Adrenal gland (tissue), 12 donors: ENCODE measurements around the gene EHMT1. TPM values are rescaled to one million over a fixed set of nuclear protein-coding genes. Genes with fewer than 3 reads are reported as not detected.

Experiments
- DNase-seq, 7 donors: peaks; one replicate each; pipeline ENCODE4 v3.0.0-alpha.2; 2019 to 2020
- H3K27ac ChIP-seq, 5 donors: fragments of 200-600 bp; sonication (generic) in 4 of 5; 1 replicate in 3 of 5; 2 replicates in 2 of 5; pipeline versions ENCODE4 v1.5.1 to v1.8.0; 2016 to 2020; ENCODE audit warnings: mild to moderate bottlenecking in 1 of 5
- H3K27me3 ChIP-seq: fragments of 200-600 bp; 2 replicates; pipeline ENCODE4 v1.8.0; 2021
- H3K36me3 ChIP-seq, 2 donors: fragments of 200-600 bp; replicated peaks in 1 of 2; 1 replicate in 1 of 2; 2 replicates in 1 of 2; pipeline versions ENCODE4 v1.5.1 to v1.8.0; 2018 to 2022
- H3K4me1 ChIP-seq, 2 donors: fragments of 200-600 bp; replicated peaks in 1 of 2; 1 replicate in 1 of 2; 2 replicates in 1 of 2; pipeline versions ENCODE4 v1.5.1 to v1.8.0; 2018 to 2021
- H3K4me3 ChIP-seq, 4 donors: fragments of 200-600 bp; sonication (generic) in 3 of 4; one replicate each; pipeline ENCODE4 v1.5.1; 2016 to 2018
- H3K9me3 ChIP-seq, 3 donors: fragments of 200-600 bp; sonication (generic) in 1 of 3; replicated peaks in 1 of 3; 1 replicate in 2 of 3; 2 replicates in 1 of 3; pipeline versions ENCODE4 v1.5.1 to v1.8.0; 2016 to 2021
- POLR2A ChIP-seq, 2 donors: fragments of 450-650 bp; IDR thresholded peaks; one replicate each; pipeline ENCODE4 v1.6.1; 2017; ENCODE audit warnings: antibody characterized with exemption in 2 of 2, mild to moderate bottlenecking in 2 of 2, moderate library complexity in 1 of 2
- WGBS, 4 donors: extraction: QIAGEN DNeasy Blood & Tissue Kit in 2 of 4; methylation state at CpG; one replicate each; pipeline versions ENCODE4 v1.1.5 to v1.1.7; 2013 to 2017; 5-methylcytosine and 5-hydroxymethylcytosine counted together
- intact Hi-C, 2 donors: fragments of 100-400 bp; cut with DNase I; formaldehyde crosslinking; loops; one replicate each; pipeline versions ENCODE4 v1.14.1 to v1.15.0; 2022 to 2023
- polyA plus RNA-seq, 3 donors: library from polyadenylated mRNA; stranded (reverse); fragments of 200-250 nt in 2 of 3; fragments of 350-450 nt in 1 of 3; fragmentation: Illumina TruSeq in 1 of 3; extraction: RNeasy Lipid Tissue Mini Kit (QIAGEN cat#74804) in 1 of 3; gene quantifications; one replicate each; pipeline ENCODE4 v1.2.3, GENCODE V29; 2013 to 2014
- total RNA-seq, 9 donors: library from RNA; depleted of rRNA in 4 of 9; stranded (reverse); fragments of >200 nt in 4 of 9; fragments of 120-200 nt in 1 of 9; fragmentation: NEBNext Ultra II Directional in 1 of 9; extraction: Animal tissue kit (Norgen Biotek cat#: 25700) in 1 of 9; gene quantifications; one replicate each; pipeline versions ENCODE4 v1.1.0 to v1.2.4, GENCODE V29; 2013 to 2023
- TF ChIP-seq, protein P1 (sequence below), 6 experiments: fragments of 450-650 bp in 4 of 6; fragments of 200-600 bp in 2 of 6; sonication (generic) in 1 of 6; IDR thresholded peaks; 1 replicate in 5 of 6; 2 replicates in 1 of 6; pipeline versions ENCODE4 v1.5.1 to v1.8.0; 2016 to 2021; ENCODE audit warnings: antibody characterized with exemption in 6 of 6, mild to moderate bottlenecking in 2 of 6, moderate library complexity in 1 of 6
- donor health status: healthy with polysubstance abuse.
- donor health status: Bipolar disorder and iron deficiency.
- donor health status: DM: yes; HTN: yes; CAD: no.
- donor health status: DM: no; HTN: no; CAD: no.
- donor health status: DM: no; HTN: no; CAD: no.
- donor health status: DM: yes; HTN: yes; CAD: no.

Gene EHMT1
- total and polyA plus RNA-seq, 12 donors = 42.0 to 171 (median 71.0) TPM

DNA sequence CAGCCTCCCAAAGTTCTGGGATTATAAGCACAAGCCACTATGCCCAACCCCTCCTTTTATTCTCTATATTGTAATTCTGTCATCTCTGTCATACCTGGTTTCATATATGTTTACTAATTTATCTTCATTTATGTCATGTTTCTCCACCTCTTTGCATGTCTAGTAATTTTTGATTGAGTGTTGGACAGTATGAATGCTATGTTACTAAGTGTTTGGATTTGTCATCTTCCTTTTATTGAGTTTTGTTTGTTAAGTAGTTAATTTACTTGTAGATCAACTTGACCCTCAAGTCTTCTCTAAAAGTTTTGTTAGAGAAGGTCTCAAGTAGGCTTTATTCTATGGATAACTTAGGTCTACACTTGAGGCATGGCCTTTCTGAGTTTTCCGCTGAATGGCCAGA lies 241.6 kb downstream of the EHMT1 start:
- DNase-seq = no peak
- WGBS, 4 donors = 94 to 100% (median 98%) methylated on average over 1 of the region's 1 CpG
- intact Hi-C loops = no loop called here
- no peaks in the 10 kb centered on the region for H3K9me3 ChIP-seq
- H3K4me1 ChIP-seq = no peaks in the 10 kb centered on the region
- no peaks in the 10 kb centered on the region for H3K36me3 ChIP-seq
- H3K4me3 ChIP-seq = no peak overlapping the region
- no peak overlapping the region for H3K27ac ChIP-seq
- H3K27me3 ChIP-seq = no peaks in the 10 kb centered on the region
- no peak for TF ChIP-seq POLR2A (IDR thresholded peaks at IDR 0.05)
- TF ChIP-seq, protein P1, sequence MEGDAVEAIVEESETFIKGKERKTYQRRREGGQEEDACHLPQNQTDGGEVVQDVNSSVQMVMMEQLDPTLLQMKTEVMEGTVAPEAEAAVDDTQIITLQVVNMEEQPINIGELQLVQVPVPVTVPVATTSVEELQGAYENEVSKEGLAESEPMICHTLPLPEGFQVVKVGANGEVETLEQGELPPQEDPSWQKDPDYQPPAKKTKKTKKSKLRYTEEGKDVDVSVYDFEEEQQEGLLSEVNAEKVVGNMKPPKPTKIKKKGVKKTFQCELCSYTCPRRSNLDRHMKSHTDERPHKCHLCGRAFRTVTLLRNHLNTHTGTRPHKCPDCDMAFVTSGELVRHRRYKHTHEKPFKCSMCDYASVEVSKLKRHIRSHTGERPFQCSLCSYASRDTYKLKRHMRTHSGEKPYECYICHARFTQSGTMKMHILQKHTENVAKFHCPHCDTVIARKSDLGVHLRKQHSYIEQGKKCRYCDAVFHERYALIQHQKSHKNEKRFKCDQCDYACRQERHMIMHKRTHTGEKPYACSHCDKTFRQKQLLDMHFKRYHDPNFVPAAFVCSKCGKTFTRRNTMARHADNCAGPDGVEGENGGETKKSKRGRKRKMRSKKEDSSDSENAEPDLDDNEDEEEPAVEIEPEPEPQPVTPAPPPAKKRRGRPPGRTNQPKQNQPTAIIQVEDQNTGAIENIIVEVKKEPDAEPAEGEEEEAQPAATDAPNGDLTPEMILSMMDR (IDR thresholded peaks at IDR 0.05) = no peak

DNA sequence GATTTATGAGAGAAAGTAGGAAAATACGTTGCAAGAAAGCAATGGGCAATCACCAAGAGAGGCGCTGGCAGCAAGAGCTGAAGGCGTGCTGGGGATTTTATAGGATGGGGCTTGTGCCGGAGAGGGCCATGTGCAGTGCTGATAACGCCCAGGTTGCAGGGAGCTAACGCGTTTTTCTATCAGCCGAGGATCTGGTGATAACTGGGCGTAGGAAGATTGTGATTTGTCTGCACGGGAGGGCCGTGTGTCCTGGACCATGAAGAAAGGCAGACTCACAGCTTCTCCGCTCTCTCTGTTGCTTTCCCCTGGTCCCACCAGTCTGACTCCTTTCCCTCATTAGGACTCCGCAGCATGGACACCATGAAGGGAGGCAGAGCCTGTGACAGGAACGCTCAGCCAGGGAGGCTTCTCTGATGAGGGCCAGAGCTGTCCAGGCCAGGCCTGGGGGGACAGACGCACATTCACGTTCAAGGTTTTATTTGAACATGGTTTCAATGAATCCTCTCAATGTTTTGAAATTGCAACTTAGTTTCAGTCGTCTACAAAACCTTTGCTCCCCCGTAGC lies 246.9 kb downstream of the EHMT1 start:
- intact Hi-C loops = no loop called here
- Histone ChIP-seq H3K27ac (no peak overlapping the region), H3K27me3 (no peaks in the 10 kb centered on the region), H3K4me3 (no peak overlapping the region), H3K9me3 (no peaks in the 10 kb centered on the region), H3K4me1 (no peaks in the 10 kb centered on the region), H3K36me3 (no peaks in the 10 kb centered on the region)
- DNase-seq = no peak
- TF ChIP-seq, protein P1 (IDR thresholded peaks at IDR 0.05) = no peak
- no peak for TF ChIP-seq POLR2A (IDR thresholded peaks at IDR 0.05)
- WGBS, 4 donors = 67 to 79% (median 73%) methylated on average over 18 of the region's 18 CpGs

DNA sequence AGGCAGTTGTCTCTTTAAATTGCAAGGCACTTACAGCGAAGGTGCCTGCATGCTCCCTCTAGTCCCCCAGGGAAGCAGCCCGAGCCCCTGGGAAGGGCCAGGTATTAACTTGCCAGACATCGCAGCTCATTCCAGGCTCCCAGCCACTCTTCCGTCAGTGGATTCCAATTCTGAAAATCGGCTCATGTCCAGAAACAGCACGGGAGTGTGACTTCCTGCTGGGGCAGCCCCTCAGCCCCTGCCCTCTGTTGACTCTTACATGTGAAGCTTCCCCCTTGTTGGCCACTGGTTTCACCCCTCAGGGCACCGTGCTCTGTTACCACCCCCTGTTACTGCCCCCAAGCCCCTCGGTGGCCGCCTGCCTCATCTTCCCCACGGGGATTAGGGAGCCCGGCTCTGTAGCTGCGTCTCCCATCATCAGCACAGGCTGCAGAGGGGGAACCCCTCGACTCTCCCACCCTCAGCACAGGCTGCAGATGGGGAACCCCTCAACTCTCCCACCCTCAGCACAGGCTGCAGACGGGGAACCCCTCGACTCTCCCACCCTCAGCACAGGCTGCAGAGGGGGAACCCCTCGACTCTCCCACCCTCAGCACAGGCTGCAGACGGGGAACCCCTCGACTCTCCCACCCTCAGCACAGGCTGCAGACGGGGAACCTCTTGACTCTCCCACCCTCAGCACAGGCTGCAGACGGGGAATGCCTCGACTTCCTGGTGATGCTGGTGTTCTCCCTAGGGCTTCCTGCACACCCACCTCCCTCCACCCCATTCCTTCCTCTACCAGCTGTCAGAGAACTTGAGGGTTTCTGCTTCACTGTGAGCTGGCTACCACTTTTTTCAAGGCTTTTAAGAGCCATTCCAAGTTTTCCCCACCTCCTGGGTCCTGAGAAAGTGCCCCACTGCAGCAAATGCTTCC lies 247.7 kb downstream of the EHMT1 start:
- H3K4me1 ChIP-seq = no peaks in the 10 kb centered on the region
- TF ChIP-seq, protein P1 (IDR thresholded peaks at IDR 0.05) = no peak
- no peak for TF ChIP-seq POLR2A (IDR thresholded peaks at IDR 0.05)
- H3K27me3 ChIP-seq = no peaks in the 10 kb centered on the region
- intact Hi-C loops = no loop called here
- 51 to 69% (median 62%) methylated on average over 11 to 21 of the region's 21 CpGs for WGBS, 4 donors
- no peaks in the 10 kb centered on the region for H3K9me3 ChIP-seq
- H3K4me3 ChIP-seq = no peak overlapping the region
- no peak overlapping the region for H3K27ac ChIP-seq
- H3K36me3 ChIP-seq = no peaks in the 10 kb centered on the region
- no peak for DNase-seq

DNA sequence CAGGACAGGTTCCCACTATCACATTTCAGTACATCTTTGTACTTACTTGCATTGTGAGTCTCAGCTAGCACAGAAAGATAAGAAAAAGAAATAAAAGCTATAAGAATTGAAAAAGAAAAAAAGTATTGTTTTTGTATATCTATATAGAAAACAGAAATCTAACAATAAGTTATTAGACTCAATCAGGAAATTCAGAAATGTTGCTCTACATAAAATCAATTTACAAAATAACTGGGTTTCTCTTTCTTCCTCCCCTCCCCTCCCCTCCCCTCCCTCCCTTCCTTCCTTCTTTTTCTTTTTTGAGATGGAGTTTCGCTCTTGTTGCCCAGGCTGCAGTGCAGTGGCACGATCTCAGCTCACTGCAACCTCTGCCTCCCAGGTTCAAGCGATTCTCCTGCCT lies 251.6 kb downstream of the EHMT1 start:
- intact Hi-C loops = no loop called here
- Histone ChIP-seq H3K9me3 (no peaks in the 10 kb centered on the region), H3K4me3 (no peak overlapping the region), H3K27ac (no peak overlapping the region), H3K27me3 (no peaks in the 10 kb centered on the region), H3K36me3 (no peaks in the 10 kb centered on the region), H3K4me1 (no peaks in the 10 kb centered on the region)
- DNase-seq = no peak
- TF ChIP-seq, protein P1 (IDR thresholded peaks at IDR 0.05) = no peak
- TF ChIP-seq POLR2A (IDR thresholded peaks at IDR 0.05) = no peak
- 74 to 88% (median 77%) methylated on average over 3 of the region's 3 CpGs for WGBS, 4 donors
